ENCODE data around the gene HCN2. TPM values are rescaled to one million over a fixed set of nuclear protein-coding genes. Genes with fewer than 3 reads are reported as not detected.

The HCN2 gene
- total RNA-seq, 1 experiment from 2014 or later: 13.1 TPM

DNA sequence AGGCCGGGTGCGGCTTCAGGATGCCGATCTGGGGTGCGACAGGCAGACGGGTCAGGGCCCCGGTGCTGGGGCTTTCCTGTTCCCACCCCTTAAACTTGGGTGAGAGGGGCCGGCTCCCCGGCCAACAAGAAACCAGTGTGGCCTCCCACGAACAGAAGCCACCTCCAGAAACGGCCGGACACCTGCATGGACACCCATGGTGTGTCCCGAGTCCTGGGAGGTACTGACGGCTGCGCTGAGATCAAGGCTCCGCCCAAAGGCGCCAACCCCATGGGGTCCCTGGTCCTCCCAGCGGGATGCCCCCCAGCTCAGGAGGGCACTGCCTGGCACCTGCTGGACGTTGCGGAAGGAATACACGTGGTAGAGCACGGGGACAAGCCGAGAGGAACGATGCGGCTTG is 32.1 kb downstream of the HCN2 start:
- no peak for TF ChIP-seq EZH2 (IDR thresholded peaks at IDR 0.05; ENCODE audit: borderline replicate concordance, low read depth, low read length, poor library complexity, severe bottlenecking)
- TF ChIP-seq, protein P1, sequence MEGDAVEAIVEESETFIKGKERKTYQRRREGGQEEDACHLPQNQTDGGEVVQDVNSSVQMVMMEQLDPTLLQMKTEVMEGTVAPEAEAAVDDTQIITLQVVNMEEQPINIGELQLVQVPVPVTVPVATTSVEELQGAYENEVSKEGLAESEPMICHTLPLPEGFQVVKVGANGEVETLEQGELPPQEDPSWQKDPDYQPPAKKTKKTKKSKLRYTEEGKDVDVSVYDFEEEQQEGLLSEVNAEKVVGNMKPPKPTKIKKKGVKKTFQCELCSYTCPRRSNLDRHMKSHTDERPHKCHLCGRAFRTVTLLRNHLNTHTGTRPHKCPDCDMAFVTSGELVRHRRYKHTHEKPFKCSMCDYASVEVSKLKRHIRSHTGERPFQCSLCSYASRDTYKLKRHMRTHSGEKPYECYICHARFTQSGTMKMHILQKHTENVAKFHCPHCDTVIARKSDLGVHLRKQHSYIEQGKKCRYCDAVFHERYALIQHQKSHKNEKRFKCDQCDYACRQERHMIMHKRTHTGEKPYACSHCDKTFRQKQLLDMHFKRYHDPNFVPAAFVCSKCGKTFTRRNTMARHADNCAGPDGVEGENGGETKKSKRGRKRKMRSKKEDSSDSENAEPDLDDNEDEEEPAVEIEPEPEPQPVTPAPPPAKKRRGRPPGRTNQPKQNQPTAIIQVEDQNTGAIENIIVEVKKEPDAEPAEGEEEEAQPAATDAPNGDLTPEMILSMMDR (conservative IDR thresholded peaks at IDR 0.05; ENCODE audit: low read depth, low read length): no peak
- DNase-seq (ENCODE audit: low spot score): no peak
- intact Hi-C loops (cut with micrococcal nuclease; ENCODE audit: unreplicated experiment): no loop called here
- no peak overlapping the region for H3K27ac ChIP-seq (ENCODE audit: low read depth, low read length, poor library complexity, severe bottlenecking)
- H3K27me3 ChIP-seq (replicated peaks; ENCODE audit: insufficient read depth, low read depth, low read length, poor library complexity): no peaks in the 10 kb centered on the region
- no peak overlapping the region for H3K4me3 ChIP-seq (ENCODE audit: low read depth, low read length, poor library complexity, severe bottlenecking)
- no peaks in the 10 kb centered on the region for H3K9me3 ChIP-seq (ENCODE audit: low read depth, low read length, poor library complexity, severe bottlenecking)
- BruUV-seq (replicated peaks): no TSS peak
- peaks cover 54% of the 10 kb centered on the region for H3K36me3 ChIP-seq (ENCODE audit: insufficient read depth, low read length, poor library complexity, severe bottlenecking)
- H3K4me1 ChIP-seq (ENCODE audit: insufficient read depth, low read length, poor library complexity, severe bottlenecking): no peaks in the 10 kb centered on the region
- CTCF ChIA-PET: interaction anchor here (0.6 kb wide), 1 partner anchor 12 kb away, joined by 3 read pairs; no protein-coding TSS in a partner anchor
- POLR2A ChIA-PET (ENCODE audit: low non-redundant PET): no interaction called here

DNA sequence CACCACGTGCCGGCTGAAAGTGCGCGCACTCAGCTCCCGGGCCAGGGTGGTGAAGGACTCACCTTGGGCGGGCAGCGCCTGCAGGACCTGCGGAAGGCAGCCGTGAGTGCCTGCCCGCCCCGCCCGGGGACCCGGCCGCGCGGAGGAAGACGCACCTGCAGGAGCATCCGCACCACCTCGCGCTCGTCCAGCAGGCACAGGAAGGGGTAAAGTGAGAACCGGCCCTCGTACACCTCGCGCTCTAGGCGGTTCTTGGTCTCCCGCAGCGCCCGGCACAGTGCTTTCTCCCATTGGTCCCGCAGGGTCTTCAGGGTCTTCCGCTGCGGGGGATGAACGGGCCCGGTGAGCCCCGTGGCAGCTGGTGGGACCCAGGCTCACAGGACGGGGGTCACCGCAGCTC is 33.0 kb downstream of the HCN2 start:
- CTCF ChIA-PET: no interaction called here

DNA sequence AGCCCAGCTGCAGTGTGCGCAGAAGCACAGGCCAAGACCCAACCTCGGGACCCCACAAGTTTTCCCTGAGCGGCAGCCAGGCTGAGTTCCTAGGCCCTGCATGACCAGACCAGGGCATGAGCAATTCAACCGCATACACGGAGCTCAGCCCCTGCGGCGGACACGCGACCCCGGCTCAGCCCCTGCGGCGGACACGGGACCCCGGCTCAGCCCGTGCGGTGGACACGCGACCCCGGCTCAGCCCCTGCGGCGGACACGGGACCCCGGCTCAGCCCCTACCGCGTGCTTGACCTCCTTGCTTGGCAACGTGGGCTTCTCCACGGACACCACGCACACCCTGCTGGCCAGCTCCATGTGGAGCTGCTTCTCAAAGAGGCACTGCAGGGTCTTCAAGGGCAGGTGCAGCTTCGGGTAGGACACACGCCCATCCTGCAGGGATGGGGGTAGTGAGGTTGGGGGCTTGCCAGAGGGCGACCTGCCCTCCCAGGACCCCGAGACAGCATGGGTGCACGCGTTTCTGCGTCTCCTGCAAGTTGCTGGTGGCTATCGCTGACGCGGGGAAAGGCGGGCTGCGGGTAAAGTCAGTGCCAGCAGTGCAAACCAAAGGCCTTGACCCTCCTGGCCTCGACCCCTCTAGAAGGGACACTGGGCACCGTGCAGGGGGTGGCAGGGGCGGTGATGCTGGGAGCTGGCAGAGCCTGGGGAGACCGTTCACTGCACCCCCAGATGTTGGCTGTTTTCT is 33.7 kb downstream of the HCN2 start:
- H3K4me1 ChIP-seq (ENCODE audit: insufficient read depth, low read length, poor library complexity, severe bottlenecking): no peaks in the 10 kb centered on the region
- H3K27me3 ChIP-seq (replicated peaks; ENCODE audit: insufficient read depth, low read depth, low read length, poor library complexity): no peaks in the 10 kb centered on the region
- no peaks in the 10 kb centered on the region for H3K9me3 ChIP-seq (ENCODE audit: low read depth, low read length, poor library complexity, severe bottlenecking)
- H3K27ac ChIP-seq (ENCODE audit: low read depth, low read length, poor library complexity, severe bottlenecking): no peak overlapping the region
- no peak for TF ChIP-seq EZH2 (IDR thresholded peaks at IDR 0.05; ENCODE audit: borderline replicate concordance, low read depth, low read length, poor library complexity, severe bottlenecking)
- ChIA-PET CTCF (interaction anchor here (0.6 kb wide), 1 partner anchor 12 kb away, joined by 3 read pairs; no protein-coding TSS in a partner anchor), POLR2A (ENCODE audit: low non-redundant PET) (no interaction called here)
- no TSS peak for BruUV-seq (replicated peaks)
- peaks cover 48% of the 10 kb centered on the region for H3K36me3 ChIP-seq (ENCODE audit: insufficient read depth, low read length, poor library complexity, severe bottlenecking)
- no peak overlapping the region for H3K4me3 ChIP-seq (ENCODE audit: low read depth, low read length, poor library complexity, severe bottlenecking)
- no peak for DNase-seq (ENCODE audit: low spot score)
- intact Hi-C loops (cut with micrococcal nuclease; ENCODE audit: unreplicated experiment): no loop called here

More for the DNA sequence above, 33.0 kb downstream of the HCN2 start:
- no peaks in the 10 kb centered on the region for H3K9me3 ChIP-seq (ENCODE audit: low read depth, low read length, poor library complexity, severe bottlenecking)
- no peaks in the 10 kb centered on the region for H3K27me3 ChIP-seq (replicated peaks; ENCODE audit: insufficient read depth, low read depth, low read length, poor library complexity)
- no peak overlapping the region for H3K27ac ChIP-seq (ENCODE audit: low read depth, low read length, poor library complexity, severe bottlenecking)
- TF ChIP-seq, protein P1 (conservative IDR thresholded peaks at IDR 0.05; ENCODE audit: low read depth, low read length): no peak
- no peak for TF ChIP-seq EZH2 (IDR thresholded peaks at IDR 0.05; ENCODE audit: borderline replicate concordance, low read depth, low read length, poor library complexity, severe bottlenecking)
- intact Hi-C loops (cut with micrococcal nuclease; ENCODE audit: unreplicated experiment): no loop called here
- no TSS peak for BruUV-seq (replicated peaks)
- POLR2A ChIA-PET (ENCODE audit: low non-redundant PET): no interaction called here
- no peak for DNase-seq (ENCODE audit: low spot score)
- H3K4me3 ChIP-seq (ENCODE audit: low read depth, low read length, poor library complexity, severe bottlenecking): no peak overlapping the region
- peaks cover 50% of the 10 kb centered on the region for H3K36me3 ChIP-seq (ENCODE audit: insufficient read depth, low read length, poor library complexity, severe bottlenecking)
- no peaks in the 10 kb centered on the region for H3K4me1 ChIP-seq (ENCODE audit: insufficient read depth, low read length, poor library complexity, severe bottlenecking)

Data from A673 (cell line).